Stimulated activated CD8-positive, alpha-beta memory T cell treated with anti-CD3 and anti-CD28 coated beads, Interleukin-12 subunit alpha, Interleukin-12 subunit beta, amount 100 ng/mL, for 1 hour (primary cell): ENCODE data around the gene FMO4.
"Not testable (repeated sequence)": the region's sequence is repeated elsewhere in the genome, so short reads cannot be mapped to it uniquely, and the experiment has no call there.

Source experiments
- DNase-seq: peaks from one replicate; pipeline ENCODE4 v3.0.0-alpha.2; 2020; ENCODE audit warnings: low read depth

The FMO4 gene, protein sequence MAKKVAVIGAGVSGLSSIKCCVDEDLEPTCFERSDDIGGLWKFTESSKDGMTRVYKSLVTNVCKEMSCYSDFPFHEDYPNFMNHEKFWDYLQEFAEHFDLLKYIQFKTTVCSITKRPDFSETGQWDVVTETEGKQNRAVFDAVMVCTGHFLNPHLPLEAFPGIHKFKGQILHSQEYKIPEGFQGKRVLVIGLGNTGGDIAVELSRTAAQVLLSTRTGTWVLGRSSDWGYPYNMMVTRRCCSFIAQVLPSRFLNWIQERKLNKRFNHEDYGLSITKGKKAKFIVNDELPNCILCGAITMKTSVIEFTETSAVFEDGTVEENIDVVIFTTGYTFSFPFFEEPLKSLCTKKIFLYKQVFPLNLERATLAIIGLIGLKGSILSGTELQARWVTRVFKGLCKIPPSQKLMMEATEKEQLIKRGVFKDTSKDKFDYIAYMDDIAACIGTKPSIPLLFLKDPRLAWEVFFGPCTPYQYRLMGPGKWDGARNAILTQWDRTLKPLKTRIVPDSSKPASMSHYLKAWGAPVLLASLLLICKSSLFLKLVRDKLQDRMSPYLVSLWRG

GRCh38 chr1:171313835-171314320, at the start of gene FMO4:
Gene FMO4, plus strand, starts transcription at chr1:171314183. Its CDS starts 5,643 bp downstream, at chr1:171319826.
- peak; percentile 67 for DNase-seq

- no peak for DNase-seq
These were observed 48.3 kb upstream of the FMO4 start for GRCh38 chr1:171265686-171266085.

DNA sequence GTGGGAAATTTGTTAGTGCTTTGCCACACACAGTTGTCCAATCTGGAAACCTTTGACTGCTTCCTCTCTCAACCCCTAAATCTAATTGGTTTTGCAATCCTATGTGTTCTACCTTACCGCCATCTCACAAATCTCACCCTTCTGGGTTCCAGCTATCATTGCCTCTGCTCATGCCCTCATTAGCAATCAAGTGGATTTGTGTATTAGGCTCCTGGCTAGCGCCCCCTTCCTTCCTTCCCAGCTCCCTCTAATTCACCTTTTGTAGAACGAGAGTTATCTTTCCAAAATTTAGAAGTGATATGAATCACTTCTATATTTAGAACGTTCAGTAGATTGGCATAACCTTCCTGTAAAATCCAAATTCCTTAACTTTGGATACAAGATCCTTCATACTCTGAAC, 47.1 kb upstream of the FMO4 start:
- no peak for DNase-seq

GRCh38 chr1:171267391-171267790, 46.6 kb upstream of the FMO4 start:
- DNase-seq, result no peak

GRCh38 chr1:171270806-171271205, 43.2 kb upstream of the FMO4 start:
- DNase-seq, result no peak

DNA sequence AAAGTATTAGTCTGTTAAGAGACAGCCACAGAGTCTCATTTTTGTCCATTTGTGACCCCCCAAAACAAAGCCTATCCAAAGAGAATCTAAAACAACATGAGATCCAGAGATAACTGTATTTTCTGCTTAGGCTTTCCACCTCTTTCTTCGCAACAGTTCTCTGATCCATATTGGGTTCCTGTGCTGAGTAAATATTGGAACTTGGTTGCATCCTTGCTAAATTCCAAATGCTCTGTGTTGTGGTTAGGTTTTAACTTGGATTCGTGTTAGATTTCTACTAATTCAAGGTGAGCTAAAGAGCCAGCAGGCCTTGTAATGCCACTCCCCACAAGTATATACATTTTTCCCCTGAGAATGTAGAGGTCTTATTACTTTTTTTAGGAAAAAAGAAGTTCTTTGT, 36.4 kb upstream of the FMO4 start:
- no peak for DNase-seq

DNA sequence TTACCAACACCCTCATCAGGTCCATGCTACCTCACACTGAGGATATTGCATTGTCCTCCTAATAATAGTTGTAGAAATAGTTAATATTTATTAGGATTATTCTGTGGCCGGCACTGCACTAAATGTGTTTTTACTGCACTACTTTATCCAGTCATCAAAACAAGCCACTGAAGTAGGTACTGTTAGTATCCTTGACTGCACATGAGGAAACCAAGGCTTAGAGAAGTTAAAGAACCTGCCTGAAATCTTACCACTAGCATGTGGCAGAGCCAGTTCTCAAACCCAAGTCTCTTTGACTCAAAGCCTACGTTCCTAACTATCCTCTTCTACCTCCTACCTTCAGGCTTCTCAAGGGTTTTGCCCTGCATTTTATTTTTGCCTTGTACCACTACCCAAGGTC, 34.7 kb upstream of the FMO4 start:
- DNase-seq, result no peak

DNA sequence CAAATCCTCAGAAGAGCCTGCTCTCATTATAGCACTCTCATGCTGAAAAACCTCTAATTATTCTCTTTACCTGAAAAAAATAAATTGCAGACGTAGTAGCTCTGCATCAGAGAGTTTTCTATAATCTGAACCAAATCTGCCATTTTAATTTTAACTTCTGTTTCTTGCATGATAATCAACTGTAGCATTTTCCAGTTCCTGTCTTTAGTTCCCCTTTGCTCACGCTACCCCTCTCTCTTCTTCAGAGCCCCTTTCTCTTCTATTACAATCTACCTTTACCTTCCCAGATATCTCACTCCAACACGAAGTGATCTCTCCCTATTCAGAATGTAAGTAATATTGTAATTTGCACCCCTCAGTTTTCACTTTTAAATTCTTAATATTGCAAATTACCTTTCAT, 34.3 kb upstream of the FMO4 start:
- no peak for DNase-seq

- no peak for DNase-seq
These were observed 33.4 kb upstream of the FMO4 start for GRCh38 chr1:171280599-171280998.

DNA sequence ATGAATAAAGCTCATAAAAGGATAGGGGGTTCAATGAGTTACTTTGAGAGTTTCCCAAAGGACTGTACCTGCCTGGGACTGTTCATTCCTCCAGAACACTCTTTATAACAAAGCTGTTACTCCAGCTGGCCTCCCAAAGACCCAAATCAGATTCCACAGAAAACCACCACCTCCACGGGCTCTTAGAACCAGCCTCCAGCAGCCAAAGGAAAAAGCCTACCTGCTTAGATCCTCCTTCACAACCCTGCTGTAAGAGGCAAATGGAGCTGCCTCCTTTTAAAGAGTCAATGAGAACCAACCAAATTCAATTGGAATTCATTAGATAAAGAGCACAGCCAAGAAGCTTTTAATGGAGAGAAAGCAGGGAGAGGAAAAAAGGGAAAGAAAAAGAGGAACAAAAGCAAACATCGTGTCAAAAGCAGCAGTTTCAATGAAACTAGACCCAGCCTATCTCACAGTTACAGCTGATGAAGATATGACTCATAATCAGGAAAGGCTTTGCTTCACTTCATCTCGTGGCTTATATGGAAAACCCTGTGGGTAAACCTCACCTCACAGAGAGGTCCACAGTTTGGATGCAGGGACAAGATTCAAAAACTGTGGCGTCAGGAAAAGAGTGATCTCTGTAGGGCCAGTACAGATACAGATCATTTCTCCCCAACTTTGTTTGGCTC, 27.8 kb upstream of the FMO4 start:
- DNase-seq, result no peak

DNA sequence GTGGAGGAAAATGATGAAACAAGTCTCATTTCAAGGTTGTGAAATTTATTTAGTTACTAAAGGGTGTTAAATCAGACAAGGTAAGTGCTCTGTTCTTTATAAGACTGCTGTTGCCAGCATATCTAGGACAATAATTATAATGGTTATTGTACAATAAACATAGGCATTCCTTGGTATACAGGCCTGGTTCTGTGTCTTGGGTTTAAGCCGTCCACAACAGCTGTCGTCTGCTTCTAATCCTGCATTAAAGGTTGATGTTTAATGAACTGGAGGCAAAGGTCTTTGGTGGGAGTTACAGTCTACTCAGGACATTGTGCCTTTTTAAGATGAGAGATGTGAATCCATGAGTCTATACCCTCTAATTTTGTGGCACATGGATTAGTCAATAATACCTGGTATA, 23.4 kb upstream of the FMO4 start:
- DNase-seq, result no peak

DNA sequence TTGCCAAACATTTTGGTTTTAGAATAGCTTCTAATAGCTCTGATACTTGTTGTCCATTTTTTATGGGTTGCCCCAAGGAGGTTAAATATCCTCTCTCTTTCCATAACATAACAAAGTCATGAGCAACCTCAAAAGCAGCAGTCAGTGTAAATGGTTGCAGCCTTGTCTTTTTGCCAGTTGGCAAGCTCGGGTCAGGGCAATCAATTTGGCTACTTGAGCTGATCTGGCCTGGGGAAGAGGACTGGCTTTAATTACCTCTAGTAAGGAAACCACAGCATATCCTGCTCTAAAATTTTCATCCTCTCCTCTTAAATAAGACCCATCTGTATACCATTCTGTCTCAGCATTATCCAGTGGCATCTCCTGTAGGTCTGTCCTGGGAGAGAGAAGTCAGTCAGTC, 21.2 kb upstream of the FMO4 start:
- no peak for DNase-seq

GRCh38 chr1:171295383-171295782, 18.6 kb upstream of the FMO4 start:
- not testable (repeated sequence) for DNase-seq

DNA sequence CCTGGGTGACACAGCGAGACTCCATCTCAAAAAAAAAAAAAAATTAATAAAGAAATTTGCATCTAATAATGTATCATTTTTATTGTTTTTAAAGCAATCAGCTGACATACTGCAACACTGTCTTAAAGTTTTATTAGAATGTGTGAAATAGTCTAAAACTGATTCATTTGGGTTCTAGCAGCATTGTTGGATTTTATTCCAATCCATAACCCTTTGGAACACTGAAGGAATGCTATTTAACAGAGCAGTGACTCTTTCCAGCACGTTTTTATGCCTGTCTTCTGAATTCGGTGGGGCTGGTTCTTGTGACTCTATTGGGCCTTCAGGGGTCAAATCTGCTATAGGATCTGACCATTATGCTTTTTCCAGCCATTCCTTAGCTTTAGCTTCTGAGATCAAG, 18.2 kb upstream of the FMO4 start:
- no peak for DNase-seq

DNA sequence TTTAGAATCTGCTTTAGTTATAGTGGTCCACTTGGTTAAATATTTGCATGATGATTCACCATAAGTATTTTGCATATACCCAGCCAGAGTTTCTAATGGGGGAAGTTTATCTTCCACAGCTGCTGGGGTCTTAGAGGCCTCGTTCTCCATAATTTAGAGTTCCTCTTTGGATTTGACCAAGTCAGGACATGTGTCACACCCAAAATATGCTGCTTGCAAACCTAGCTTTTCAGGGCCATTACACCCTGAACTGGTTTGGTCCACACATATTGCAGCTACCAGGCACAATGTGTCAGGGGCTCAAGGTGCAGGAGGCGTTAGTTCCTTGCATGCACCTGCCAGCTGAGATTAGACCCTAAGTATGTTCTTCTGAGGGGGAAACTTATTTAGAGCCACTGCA, 17.1 kb upstream of the FMO4 start:
- no peak for DNase-seq

- DNase-seq, result no peak
These were observed 15.3 kb upstream of the FMO4 start for GRCh38 chr1:171298696-171299095.

DNA sequence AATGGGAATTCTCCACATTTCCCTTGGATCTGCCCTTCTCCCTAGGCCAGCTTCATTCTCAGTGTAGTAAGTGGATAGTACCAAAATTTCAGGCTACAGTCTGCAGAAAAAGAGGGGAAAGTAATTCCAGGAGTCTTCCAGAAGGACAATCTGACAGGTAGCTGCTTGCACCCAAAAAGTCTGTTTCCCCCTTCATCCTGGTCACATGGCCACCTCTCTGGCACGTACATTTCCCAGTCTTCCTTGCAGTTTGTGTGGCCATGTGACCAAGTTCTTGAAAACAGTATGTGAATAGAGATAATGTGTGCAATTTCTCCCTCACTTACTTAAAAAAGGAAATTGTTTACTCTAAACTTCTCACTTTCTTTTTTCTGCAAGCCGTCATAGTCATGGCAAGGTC, 14.6 kb upstream of the FMO4 start:
- DNase-seq, result no peak

- no peak for DNase-seq
These were observed 13.6 kb upstream of the FMO4 start for GRCh38 chr1:171300401-171300800.

DNA sequence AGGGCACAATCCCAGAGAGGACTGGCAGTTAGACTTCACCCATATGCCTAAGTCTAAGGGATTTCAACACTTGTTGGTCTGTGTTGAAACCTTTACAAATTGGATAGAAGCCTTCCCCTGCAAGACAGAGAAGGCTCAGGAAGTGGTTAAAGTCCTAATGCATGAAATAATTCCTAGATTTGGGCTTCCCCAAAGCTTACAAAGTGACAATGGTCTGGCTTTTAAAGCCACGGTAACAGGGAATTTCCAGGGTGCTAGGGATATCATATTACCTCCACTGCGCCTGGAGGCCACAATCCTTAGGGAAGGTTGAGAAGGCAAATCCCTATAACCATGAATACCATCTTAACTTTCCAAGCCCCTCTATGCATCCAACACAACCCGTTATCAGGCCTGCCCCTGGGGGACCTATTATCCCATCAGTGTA, 3.3 kb upstream of the FMO4 start:
- DNase-seq, result no peak

- DNase-seq, result no peak
These were observed 2.0 kb upstream of the FMO4 start for GRCh38 chr1:171311771-171312558.

- DNase-seq, result no peak
These were observed 606 bp upstream of the FMO4 start for GRCh38 chr1:171313319-171313834.

- DNase-seq, result no peak
These were observed 15.3 kb downstream of the FMO4 start for GRCh38 chr1:171329251-171329650.
